ENCODE results near the gene TSFM. TPM values are rescaled to one million over a fixed set of nuclear protein-coding genes. Genes with fewer than 3 reads are reported as not detected.

The TSFM gene
- total and polyA plus RNA-seq, 4 donors, result 14.6 to 60.5 (median 38.2) TPM

DNA sequence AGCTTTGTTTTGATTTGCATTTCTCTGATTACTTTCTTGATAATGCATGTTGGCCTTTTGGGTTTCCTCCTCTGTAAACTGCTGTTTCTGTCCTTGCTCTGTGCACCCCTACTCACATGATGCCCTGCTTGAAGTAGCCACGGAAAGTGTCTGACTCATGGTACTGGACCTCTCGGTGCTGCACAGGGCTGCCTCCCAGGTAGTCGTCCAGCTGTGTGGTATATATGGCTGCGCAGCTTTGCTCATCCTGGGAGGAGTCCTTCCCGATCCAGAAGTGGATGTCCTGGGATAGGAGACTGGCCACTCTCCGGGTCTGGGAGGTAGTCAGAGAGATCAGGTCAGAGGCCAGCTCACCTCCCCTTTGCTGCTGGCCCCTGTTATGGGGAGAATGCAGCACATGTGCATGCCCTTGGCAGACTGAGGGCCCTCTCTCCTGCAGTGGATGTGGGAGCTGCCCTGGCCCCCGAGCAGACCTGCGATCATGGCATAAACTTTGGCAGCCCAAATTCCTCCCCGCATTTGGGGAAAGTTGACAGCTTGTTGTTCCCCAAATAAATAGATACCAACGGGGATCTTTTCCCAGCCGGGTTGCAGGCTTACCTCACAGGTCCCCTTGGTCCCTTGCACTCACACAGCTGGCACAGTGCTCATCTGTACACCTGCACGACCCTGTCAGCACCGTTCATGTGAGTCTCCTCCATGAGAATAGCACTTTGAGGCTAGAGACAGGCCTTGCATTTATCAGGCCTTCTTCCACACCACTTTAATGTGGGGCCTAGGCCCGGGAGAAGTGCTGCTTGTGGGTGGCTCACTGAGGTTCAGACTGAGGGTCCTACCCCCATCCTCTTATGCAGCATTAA lies 30.8 kb downstream of the TSFM start:
- WGBS, result 90% methylated on average over 14 of the region's 14 CpGs
- Histone ChIP-seq H3K9ac (ENCODE audit: low read depth in 1 of 2, low read length in 2 of 2) (no peak overlapping the region), H3K27me3 (ENCODE audit: control insufficient read depth in 4 of 4, insufficient read depth in 4 of 4, low read length in 3 of 4) (no peaks in the 10 kb centered on the region), H3K9me3 (ENCODE audit: control insufficient read depth in 4 of 4, low read length in 3 of 4) (no peaks in the 10 kb centered on the region), H3K27ac (ENCODE audit: low read depth in 1 of 2, low read length in 2 of 2) (no peak overlapping the region), H3K4me1 (ENCODE audit: control insufficient read depth in 4 of 4, insufficient read depth in 4 of 4, low read length in 3 of 4) (peaks cover 2 to 8% (median 5%) of the 10 kb centered on the region in 4 donors), H3K36me3 (ENCODE audit: control insufficient read depth in 4 of 4, insufficient read depth in 3 of 4, low read depth in 1 of 4, low read length in 3 of 4) (peaks cover 5 to 36% (median 27%) of the 10 kb centered on the region in 4 donors), H3K4me3 (ENCODE audit: low read depth in 1 of 3, low read length in 3 of 3) (no peak overlapping the region)
- DNase-seq (ENCODE audit: low spot score), result no peak
- no peak for TF ChIP-seq HNF4A (conservative IDR thresholded peaks at IDR 0.05)
- TF ChIP-seq HNF4G (IDR thresholded peaks at IDR 0.05), result no peak
- TF ChIP-seq SP1 (IDR thresholded peaks at IDR 0.05), result no peak
- TF ChIP-seq JUND (IDR thresholded peaks at IDR 0.05), result no peak
- TF ChIP-seq GABPA (IDR thresholded peaks at IDR 0.05 in 1 of 2, conservative IDR thresholded peaks at IDR 0.05 in 1 of 2), result no peak
- no peak for TF ChIP-seq NR2F2 (IDR thresholded peaks at IDR 0.05)
- TF ChIP-seq, protein P1, sequence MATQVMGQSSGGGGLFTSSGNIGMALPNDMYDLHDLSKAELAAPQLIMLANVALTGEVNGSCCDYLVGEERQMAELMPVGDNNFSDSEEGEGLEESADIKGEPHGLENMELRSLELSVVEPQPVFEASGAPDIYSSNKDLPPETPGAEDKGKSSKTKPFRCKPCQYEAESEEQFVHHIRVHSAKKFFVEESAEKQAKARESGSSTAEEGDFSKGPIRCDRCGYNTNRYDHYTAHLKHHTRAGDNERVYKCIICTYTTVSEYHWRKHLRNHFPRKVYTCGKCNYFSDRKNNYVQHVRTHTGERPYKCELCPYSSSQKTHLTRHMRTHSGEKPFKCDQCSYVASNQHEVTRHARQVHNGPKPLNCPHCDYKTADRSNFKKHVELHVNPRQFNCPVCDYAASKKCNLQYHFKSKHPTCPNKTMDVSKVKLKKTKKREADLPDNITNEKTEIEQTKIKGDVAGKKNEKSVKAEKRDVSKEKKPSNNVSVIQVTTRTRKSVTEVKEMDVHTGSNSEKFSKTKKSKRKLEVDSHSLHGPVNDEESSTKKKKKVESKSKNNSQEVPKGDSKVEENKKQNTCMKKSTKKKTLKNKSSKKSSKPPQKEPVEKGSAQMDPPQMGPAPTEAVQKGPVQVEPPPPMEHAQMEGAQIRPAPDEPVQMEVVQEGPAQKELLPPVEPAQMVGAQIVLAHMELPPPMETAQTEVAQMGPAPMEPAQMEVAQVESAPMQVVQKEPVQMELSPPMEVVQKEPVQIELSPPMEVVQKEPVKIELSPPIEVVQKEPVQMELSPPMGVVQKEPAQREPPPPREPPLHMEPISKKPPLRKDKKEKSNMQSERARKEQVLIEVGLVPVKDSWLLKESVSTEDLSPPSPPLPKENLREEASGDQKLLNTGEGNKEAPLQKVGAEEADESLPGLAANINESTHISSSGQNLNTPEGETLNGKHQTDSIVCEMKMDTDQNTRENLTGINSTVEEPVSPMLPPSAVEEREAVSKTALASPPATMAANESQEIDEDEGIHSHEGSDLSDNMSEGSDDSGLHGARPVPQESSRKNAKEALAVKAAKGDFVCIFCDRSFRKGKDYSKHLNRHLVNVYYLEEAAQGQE (IDR thresholded peaks at IDR 0.05), result no peak
- no peak for TF ChIP-seq YY1 (IDR thresholded peaks at IDR 0.05)
- TF ChIP-seq, protein P2, sequence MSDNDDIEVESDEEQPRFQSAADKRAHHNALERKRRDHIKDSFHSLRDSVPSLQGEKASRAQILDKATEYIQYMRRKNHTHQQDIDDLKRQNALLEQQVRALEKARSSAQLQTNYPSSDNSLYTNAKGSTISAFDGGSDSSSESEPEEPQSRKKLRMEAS (IDR thresholded peaks at IDR 0.05), result no peak
- TF ChIP-seq, protein P3, sequence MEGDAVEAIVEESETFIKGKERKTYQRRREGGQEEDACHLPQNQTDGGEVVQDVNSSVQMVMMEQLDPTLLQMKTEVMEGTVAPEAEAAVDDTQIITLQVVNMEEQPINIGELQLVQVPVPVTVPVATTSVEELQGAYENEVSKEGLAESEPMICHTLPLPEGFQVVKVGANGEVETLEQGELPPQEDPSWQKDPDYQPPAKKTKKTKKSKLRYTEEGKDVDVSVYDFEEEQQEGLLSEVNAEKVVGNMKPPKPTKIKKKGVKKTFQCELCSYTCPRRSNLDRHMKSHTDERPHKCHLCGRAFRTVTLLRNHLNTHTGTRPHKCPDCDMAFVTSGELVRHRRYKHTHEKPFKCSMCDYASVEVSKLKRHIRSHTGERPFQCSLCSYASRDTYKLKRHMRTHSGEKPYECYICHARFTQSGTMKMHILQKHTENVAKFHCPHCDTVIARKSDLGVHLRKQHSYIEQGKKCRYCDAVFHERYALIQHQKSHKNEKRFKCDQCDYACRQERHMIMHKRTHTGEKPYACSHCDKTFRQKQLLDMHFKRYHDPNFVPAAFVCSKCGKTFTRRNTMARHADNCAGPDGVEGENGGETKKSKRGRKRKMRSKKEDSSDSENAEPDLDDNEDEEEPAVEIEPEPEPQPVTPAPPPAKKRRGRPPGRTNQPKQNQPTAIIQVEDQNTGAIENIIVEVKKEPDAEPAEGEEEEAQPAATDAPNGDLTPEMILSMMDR (IDR thresholded peaks at IDR 0.05; ENCODE audit: low read depth, low read length, missing input control), result no peak
- TF ChIP-seq, protein P4, sequence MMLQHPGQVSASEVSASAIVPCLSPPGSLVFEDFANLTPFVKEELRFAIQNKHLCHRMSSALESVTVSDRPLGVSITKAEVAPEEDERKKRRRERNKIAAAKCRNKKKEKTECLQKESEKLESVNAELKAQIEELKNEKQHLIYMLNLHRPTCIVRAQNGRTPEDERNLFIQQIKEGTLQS (IDR thresholded peaks at IDR 0.05), result no peak
- TF ChIP-seq TAF1 (conservative IDR thresholded peaks at IDR 0.05), result no peak
- TF ChIP-seq, protein P5, sequence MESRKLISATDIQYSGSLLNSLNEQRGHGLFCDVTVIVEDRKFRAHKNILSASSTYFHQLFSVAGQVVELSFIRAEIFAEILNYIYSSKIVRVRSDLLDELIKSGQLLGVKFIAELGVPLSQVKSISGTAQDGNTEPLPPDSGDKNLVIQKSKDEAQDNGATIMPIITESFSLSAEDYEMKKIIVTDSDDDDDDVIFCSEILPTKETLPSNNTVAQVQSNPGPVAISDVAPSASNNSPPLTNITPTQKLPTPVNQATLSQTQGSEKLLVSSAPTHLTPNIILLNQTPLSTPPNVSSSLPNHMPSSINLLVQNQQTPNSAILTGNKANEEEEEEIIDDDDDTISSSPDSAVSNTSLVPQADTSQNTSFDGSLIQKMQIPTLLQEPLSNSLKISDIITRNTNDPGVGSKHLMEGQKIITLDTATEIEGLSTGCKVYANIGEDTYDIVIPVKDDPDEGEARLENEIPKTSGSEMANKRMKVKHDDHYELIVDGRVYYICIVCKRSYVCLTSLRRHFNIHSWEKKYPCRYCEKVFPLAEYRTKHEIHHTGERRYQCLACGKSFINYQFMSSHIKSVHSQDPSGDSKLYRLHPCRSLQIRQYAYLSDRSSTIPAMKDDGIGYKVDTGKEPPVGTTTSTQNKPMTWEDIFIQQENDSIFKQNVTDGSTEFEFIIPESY (IDR thresholded peaks at IDR 0.05), result no peak

All from liver (tissue), 9 donors.